HG03103 (cell line): ENCODE results near the gene CUX1.
"Not testable (repeated sequence)": the region's sequence is repeated elsewhere in the genome, so short reads cannot be mapped to it uniquely, and the experiment has no call there.

Experiments used
- ATAC-seq: cut with Tn5 transposase; IDR thresholded peaks from one replicate; pipeline ENCODE4 v1.9.1; 2021; ENCODE audit warnings: low read depth; ENCODE audit not compliant: unreplicated experiment

The CUX1 gene

DNA sequence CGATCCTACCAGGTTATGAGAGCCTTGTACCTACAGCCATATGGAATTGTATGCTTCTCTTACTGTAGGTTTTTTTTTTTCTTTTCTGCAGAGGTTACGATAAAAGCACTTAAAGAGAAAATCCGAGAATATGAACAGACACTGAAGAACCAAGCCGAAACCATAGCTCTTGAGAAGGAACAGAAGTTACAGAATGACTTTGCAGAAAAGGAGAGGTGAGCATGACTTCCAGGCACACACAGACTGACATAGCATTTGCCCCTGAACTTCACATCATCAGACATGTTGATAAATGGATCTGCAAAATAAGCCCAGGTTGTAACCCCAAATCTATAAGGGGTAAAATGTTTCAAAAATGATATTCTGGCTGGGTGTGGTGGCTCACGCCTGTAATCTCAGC is 286.8 kb downstream of the CUX1 start:
- no peak for ATAC-seq

GRCh38 chr7:102106625-102107024 is 289.2 kb downstream of the CUX1 start:
- no peak for ATAC-seq

- ATAC-seq: no peak
Observed at GRCh38 chr7:102107474-102108104, 290.2 kb downstream of the CUX1 start.

GRCh38 chr7:102111061-102112041 is 293.9 kb downstream of the CUX1 start:
- no peak for ATAC-seq

DNA sequence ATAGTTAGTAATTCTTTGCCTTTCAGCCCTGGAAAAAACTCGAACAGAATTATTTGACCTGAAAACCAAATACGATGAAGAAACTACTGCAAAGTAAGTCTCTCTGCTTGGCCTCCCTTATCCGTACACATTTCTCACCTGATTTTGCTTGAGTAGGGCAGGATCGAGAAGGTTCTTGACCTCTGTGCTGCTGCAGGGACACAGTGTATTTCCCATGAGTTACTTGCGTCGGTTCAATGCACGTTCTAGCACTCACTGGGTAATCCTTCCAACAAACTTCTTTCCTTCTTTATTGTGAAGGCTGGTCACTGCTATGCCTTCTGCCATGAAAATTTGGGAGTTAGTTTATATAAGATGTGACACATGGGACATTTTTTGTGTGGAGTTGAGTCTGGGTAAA is 297.8 kb downstream of the CUX1 start:
- no peak for ATAC-seq

DNA sequence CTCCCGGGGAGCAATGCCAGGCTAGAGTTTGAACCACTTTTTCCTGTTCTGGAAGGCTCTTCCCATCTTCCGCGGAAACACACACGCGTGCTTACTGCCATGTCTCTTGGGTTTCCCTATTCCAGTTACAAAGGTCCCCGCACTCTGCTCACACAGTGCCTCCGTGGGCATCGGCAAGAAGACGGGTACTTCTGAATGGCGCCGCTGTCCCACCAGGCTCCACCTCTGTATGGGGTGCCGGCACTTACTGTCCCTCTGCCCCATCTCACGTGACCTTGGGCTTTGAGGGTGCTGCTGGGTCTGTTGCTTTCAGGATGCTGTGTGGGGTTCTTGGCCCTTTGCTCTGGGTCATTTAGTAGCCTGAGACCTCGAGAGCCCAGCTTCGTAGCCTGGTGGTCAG is 298.5 kb downstream of the CUX1 start:
- no peak for ATAC-seq

DNA sequence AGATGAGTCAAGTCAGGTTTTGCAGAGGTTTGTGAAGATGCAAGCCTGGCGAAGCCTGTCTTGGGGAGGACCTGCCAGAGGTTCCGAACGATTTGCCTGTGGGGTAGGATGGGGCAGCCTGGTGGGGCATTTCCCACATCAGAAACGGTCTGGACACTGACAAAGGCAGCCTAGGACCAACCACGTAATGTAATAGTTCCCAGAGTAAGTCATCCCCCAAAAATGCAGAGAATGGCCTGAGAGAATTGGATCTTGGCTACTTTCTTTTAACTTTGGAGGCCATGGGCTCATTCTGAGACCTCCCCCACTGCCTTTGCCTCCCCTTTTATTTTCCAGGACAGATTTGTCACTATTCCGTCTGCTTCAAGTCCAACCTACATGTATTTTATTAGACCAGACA is 300.3 kb downstream of the CUX1 start:
- no peak for ATAC-seq

GRCh38 chr7:102119213-102119651 is 301.8 kb downstream of the CUX1 start:
- ATAC-seq: no peak

- ATAC-seq: no peak
Observed at GRCh38 chr7:102119925-102120324, 302.5 kb downstream of the CUX1 start.

DNA sequence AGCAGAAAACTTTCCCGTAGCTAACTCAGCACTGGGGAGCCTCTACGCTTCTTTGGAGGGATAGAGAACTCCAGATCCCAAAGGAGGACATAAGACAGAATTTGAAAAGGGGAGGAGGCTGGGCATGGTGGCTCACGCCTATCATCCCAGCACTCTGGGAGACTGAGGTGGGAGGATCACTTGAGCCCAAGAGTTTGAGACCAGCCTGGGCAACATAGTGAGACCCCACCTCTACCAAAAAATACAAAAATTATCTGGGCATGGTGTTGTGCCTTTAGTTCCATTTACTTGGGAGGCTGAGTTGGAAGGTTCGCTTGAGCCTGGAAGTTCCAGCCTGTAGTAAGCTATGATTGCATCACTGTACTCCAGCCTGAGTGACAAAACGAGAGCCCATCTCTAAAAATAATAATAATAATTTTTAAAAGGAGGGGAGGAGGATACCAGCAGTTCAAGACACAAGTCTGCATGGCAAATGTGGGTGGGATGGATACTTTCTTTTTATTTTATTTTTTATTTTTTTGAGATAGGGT is 303.3 kb downstream of the CUX1 start:
- ATAC-seq: no peak

DNA sequence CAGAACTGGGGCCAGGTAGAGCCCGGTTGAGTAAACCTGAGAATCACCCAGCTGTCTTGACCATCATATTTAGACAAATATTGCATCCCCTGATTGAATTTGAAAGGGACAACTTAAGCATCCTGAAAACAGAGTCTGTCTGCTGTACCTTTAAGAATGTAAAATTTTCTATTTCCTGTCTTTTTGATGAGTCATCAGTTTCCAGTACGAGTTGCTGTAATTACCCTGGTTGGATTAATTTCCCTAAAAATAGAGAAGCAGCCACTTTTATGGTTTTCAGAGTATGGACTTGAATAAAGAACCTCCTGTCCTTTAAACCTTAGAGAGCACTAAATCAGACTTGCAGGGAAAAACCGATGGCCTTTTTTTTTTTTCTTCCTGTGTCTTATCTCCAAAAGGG is 304.6 kb downstream of the CUX1 start:
- no peak for ATAC-seq

- ATAC-seq: no peak
Observed at GRCh38 chr7:102125127-102125596, 307.7 kb downstream of the CUX1 start.

- no peak for ATAC-seq
Observed at GRCh38 chr7:102128303-102128702, 310.9 kb downstream of the CUX1 start.

DNA sequence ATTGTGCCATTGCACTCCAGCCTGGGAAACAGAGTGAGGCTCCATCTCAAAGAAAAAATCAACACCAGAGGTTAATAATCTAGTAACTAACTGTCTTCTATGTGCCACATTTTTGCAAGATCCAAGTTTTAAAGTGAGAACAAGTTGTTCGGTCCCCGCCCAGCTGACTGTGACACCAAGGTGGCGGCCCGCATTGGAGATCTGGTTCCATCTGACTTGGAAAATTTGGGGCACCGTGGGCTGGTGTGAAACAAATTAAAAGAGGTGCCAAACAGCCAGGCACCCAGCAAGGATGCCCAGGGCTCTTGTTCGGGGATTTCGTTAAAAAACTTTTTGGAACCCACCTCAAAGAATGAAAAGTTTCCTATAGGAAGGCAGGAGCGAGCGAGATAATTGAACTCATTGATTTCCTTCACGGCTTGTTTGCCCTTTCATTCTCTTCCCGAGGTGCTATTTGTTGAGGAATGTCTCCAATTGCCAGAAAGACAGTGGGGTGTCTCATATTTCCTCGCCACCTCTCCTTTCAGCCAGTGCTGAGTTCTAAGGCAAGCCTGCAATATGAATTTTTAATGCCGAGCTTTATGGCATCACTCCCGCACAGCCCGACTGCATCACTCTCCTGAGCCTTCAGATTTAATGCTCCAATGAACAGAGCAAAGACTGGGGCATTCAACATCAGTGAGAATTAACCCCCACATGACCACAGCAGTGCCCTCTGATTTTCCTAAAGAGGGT is 312.4 kb downstream of the CUX1 start:
- ATAC-seq: no peak

GRCh38 chr7:102132209-102132752 is 314.9 kb downstream of the CUX1 start:
- ATAC-seq: no peak

DNA sequence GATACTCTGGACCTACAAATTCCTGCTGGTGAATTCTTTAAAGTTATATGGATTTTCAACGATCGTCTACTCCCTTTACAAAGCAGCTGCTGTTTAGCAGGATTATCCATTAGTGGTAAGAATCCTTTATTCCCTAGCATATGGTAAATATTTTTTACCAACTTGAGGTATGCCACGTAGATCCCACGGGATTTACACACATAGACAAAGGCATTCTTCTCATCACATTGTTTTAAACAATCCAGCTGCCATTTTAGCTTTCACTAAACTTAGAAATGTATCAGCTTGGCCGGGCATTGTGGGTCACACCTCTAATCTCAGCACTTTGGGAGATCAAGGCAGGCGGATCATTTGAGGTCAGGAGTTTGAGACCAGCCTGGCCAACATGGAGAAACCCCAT is 321.2 kb downstream of the CUX1 start:
- no peak for ATAC-seq

DNA sequence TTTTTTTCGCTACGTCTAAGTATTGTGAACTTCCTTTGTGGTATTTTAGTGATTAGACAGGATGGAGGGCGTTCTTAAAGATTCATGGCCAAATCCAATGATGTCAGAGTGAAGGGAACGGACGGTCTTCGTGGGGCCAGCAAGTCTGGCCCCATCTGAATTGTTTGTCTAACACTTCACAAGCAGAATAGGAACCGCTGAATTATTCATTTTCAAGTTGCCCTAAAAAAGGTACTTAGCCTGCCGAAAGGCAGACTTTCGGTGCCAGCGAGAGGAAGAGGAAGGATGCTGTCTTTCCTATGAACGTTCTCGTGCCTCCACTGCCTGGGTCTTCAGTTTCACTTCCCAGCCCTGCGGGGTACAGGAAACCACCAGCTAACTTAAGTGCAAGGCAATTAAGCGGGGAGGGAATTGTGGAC is 323.5 kb downstream of the CUX1 start:
- no peak for ATAC-seq

DNA sequence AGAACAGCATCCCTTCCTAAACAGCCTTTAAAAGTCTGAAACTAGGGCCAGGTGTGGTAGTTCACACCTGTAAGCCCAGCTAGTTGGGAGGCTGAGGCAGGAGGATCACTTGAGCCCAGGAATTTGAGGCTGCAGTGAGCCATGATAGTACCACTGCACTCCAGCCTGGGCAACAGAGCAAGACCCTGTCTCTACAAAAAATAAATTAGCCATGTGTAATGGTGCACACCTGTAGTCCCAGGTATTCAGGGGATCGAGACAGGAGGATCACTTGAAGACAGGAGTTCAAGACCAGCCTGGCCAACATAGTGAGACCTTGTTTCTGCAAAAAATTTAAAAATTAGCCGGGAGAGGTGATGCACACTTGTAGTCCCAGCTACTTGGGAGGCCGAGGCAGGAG is 325.0 kb downstream of the CUX1 start:
- not testable (repeated sequence) for ATAC-seq

DNA sequence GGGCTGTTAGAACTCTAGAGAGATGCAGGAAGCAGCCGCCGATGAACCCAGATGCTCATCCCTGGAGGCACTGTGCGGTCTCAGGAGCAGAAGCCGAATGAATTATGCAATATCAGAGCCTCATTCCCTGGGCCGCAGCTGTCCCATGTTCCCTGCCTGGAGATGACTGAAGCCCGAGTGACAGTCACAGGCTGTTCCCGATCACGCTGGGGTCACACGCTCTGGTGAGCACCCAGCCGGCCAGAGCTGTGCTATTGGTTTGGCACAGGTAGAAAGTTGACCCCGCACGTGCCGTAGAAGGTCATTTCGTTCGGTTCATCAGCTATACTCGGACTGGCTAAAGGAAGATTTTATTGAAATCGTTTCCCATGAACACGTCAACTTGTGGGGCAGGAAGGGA is 328.7 kb downstream of the CUX1 start:
- ATAC-seq: no peak

GRCh38 chr7:102147008-102147407 is 329.6 kb downstream of the CUX1 start:
- ATAC-seq: no peak
